HG03520 (cell line): Measurements from ENCODE around the gene CAMK2A.

Experiments
- ATAC-seq: cut with Tn5 transposase; IDR thresholded peaks from one replicate; pipeline ENCODE4 v1.9.1; 2021; ENCODE audit warnings: mild to moderate bottlenecking, moderate library complexity; ENCODE audit not compliant: unreplicated experiment

The CAMK2A gene

DNA sequence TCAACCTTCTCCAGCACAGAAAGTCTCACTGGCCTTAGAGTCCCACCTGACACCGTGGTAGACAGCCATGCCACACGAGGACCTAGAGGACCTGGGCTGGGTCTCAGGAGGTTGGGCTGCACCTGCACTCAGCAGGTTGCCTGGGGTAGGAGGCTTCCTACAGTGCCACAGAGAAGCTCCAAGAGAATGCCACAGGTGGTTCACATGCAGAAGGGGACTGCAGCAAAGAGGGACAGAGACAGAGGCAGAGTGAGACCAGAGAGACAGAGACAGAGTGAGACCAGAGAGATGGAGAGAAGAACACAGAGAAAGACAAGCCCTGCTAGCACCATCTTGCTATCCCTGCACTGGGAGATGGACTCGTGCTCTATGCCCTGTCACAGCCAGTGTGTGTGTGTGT, 5.7 kb downstream of the CAMK2A start:
- no peak for ATAC-seq

DNA sequence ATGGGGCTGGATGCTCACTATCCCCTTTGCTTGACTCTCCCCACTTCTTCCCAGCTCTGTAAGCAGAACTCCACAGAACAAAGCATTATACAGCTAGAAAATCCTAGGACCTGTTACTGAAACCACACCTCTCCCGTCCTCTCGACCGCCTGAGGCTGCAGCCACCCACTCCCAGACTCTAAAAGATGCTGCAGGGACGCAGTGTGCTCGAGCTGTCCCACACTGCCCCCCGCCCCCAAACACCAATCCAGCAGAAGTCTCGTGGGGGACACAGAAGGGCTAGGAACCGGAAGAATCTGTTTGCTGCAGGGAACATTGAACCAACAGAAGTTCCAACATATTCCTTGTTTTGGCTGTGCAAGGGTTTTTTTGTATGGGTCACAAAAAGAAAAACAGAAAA, 7.6 kb downstream of the CAMK2A start:
- ATAC-seq, result no peak

DNA sequence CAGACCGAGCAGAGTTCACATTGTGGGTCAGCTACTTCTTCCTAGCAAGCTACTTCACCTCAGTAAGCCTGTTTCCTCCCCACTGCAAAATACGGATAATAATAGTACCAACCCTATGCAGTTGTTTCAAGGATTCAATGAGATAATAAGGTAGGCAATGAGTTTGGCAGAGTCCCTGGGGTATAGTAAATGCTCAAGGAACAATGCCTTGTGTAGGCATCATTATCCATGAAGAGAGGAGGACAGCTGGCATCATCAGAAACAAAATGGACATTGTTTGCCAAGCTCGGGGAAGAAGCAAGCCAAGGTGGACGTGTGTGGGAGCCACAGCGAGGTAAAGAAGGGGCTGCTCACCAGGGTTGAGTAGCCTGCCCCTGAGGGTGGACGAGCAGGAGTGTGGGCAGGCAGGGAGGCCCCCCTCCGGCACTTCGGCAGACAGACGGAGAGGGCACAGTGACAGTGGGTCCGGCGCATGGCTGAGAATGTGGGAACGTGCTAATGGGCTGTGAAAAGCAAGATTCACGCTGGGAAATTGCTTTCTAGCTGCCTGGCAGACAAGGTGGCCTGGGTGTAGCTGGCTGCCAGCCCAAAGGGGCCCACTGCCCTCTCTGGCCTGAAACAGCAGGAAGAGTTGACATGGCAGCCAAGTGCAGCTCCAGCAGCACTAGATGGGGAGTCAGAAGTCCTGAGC, 10.1 kb downstream of the CAMK2A start:
- ATAC-seq, result no peak

DNA sequence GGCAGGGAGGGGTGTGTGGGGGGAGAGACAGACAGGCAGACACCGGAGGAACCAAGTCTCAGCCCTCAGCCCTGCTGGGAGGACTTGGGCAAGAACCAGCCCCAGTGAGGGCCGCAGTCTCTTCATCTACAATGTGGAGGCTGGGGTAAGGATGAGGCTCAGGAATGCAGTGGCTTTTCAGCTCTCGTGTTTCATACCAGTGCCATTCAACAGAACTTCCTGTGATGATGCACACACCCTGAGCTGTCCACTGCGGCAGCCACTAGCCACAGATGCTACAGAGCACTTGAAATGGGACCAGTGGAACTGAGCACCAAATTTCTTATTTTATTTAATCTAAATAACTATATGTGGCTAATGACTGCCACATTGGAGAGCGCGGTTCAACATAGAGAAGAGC, 10.7 kb downstream of the CAMK2A start:
- ATAC-seq, result no peak

DNA sequence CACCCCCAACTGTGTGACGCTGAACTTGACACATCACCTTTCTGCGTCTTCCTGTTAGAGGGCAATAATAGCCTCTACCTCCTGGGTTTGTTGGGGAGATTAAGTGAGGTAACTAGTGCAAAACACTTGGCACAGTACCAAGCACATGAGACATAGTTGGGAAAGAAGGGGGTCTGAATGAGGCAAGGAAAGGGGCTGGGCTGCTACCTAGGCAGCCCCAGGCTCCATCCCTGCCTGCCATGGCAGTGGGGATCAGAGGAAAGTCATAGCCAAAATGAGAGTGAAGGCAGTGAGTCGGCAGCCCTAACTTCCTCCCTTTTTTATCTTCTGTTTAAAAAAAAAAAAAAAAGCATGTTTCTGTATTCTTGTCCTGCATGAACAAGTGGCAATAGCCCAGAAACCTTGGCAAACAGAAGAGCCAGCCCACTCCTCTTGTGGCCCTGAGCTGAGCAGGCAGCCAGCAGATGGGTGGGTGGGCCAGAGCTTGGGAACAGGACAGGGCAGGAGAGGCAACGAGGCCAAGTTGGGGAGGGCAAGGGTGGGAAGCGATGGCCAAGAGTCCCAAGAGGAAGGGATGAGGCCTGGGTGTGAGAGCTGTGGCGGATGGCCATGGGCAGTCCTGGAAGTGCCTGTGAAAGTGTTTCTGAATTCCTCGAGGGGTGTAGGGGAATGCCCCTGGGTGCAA, 11.4 kb downstream of the CAMK2A start:
- ATAC-seq, result no peak

DNA sequence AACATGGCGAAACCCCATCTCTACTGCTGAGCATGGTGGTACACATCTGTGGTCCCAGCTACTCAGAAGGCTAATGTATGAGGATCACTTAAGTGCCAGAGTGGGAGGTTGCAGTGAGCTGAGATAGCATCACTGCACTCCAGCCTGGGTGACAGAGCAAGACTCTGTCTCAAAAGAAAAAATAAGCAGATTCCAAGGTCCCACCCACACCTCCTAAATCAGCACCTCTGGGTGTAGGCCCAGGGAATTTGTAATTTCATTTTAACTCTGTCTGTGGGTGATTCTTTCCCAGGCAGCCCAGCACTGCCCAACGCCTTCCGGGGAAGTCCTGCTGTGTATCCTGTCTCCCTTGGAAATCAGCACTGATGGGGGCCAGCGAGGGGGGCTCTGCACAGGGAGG, 12.5 kb downstream of the CAMK2A start:
- no peak for ATAC-seq

DNA sequence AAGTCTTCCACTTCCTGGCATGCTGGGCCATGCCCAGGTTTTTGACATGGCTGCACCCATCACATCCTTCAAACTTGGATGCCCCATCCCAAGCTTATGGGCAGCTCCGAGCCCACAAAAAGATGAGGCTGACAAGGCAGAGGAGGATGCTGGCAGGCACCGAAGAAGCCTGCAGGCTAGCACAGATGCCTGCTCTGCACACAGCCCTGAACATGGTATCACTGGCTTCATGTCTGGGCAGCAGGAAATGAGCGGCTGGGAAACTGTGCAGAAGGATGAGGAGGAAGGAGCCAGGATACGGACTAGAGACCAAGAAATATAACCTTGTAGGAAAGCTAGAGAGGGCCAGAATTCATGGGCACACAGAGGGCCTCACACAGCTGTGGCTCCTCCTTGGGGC, 14.8 kb downstream of the CAMK2A start:
- no peak for ATAC-seq

DNA sequence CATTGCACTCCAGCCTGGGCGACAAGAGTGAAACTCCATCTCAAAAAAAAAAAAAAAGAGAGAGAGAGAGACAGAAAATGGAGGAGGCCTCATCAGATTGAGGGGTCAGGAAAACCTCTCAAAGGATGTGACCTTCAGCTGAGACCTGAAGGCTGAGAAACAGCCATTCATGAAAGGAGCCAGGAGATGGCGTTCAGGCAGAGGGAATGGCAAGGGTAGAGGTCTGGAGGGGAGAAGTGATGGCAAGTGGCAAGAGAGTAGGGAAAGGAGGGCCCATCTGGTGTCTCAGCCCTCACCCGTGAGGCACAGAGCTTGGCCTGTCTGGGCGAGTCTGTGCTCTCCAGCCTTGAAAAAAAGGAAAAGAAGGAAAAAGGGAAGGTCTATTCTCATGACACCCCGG, 17.0 kb downstream of the CAMK2A start:
- no peak for ATAC-seq

DNA sequence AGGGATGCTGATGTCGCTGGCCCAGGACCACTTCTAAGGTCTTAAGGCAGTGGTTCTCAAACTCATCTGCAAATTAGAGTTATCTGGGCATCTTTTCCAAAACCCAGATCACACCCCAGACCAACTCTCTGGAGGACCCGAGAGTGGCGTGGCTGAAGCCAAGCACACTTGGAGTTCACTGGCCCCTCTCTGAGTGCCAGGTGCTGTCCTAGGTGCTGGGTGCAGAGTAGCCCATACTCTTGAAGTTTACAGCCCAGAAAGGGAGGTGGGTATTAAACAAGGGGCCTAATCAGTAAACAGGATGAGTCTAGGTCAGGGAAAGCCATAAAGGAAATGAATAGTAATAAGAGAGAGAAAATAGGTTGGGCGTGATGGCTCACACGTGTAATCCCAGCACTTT, 17.6 kb downstream of the CAMK2A start:
- ATAC-seq, result no peak

DNA sequence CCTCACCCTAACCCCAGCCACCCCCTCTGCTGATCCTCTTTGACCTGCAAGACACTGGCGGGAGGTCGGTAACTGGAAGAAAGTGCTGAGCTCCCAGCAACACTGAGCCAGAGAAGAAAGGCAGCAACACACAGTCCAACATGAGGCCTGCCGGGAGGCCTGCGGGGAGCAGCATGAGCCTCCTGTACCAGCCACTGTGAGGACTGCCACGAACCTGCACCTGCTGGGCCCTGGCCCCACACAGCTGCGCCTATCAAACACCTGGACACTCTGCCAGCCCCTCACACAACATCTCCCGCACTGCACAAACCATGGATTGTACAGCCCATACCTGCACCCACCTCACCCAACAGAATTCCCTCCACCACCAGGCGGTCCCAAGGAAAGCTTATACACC, 18.3 kb downstream of the CAMK2A start:
- ATAC-seq, result no peak

DNA sequence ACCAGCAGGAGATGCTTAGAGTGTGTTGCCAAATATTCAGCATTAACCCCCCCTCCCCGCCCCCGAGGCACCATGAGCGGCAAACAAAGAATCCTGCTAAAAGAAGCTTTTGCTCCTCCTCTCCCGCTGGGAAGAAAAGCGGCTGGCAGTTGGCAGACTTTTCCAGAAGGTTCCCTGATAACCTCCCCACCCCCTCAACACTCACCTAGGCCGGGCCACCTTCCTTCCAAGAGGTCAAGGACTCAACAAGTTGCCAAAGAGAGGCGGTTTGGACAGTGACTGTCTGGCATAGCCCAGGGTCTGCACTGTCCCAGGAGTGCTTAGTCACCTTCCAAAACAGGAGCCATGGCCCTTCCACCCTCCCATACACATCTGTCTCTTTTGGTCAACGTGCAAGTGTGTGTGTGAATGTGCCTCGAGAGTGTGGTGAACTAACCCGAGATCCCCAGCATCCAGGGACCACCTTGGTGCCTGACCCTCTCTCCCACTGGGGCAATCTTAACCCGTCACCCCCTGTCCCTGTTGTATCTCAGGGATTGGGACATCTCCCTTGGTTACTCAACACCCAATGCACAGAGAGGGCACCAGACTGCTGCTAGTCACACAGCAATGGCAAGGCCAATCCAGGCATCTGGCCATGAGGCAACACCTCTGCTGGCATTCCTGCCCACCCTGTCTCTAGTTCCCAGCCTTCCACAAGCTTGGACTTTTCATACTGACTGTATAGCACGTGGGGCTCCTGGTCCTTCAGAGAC, 18.9 kb downstream of the CAMK2A start:
- no peak for ATAC-seq

DNA sequence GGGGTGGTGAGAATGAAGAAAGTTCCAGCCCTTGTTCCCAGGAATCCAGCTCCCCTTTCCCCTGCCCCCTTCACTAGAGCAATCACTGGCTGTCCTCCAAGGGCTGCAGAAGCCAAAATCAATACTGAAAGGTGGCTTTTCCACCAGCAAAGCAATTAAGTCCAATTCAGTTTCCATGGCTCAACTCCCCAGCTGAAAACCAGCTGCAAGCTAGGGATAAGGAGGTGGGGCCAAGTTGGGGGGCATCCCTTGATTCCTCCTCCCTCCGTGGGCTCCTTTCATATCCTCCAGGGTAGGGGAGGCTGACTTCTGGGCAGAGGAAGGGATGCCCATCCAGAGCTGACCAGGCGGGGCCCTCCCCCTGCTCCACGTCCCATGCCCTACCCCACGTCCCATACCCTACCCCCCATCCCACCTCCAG, 22.7 kb downstream of the CAMK2A start:
- no peak for ATAC-seq

DNA sequence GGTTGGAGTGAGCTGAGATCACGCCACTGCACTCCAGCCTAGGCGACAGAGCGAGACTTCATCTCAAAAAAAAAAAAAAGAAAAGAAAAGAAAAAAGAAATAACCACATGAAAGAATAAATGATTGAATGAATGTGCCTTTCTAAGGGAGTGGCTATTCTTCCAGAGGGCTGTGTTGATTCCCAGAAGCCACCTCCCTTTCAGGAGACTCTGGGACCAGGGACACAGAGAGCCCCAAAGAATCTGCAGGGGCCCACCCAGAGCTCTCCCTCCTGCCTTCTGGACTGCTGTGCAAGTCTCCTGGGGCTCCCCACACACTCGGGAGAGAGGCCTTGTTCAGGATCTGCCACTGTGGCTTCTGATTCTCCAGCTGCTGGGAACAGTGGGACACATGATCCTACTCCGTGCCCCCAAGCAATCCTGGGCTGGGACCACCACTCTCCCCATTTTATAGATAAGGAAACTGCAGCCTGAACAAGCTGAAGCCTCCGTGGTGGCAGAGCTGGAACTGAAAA, 23.6 kb downstream of the CAMK2A start:
- no peak for ATAC-seq

DNA sequence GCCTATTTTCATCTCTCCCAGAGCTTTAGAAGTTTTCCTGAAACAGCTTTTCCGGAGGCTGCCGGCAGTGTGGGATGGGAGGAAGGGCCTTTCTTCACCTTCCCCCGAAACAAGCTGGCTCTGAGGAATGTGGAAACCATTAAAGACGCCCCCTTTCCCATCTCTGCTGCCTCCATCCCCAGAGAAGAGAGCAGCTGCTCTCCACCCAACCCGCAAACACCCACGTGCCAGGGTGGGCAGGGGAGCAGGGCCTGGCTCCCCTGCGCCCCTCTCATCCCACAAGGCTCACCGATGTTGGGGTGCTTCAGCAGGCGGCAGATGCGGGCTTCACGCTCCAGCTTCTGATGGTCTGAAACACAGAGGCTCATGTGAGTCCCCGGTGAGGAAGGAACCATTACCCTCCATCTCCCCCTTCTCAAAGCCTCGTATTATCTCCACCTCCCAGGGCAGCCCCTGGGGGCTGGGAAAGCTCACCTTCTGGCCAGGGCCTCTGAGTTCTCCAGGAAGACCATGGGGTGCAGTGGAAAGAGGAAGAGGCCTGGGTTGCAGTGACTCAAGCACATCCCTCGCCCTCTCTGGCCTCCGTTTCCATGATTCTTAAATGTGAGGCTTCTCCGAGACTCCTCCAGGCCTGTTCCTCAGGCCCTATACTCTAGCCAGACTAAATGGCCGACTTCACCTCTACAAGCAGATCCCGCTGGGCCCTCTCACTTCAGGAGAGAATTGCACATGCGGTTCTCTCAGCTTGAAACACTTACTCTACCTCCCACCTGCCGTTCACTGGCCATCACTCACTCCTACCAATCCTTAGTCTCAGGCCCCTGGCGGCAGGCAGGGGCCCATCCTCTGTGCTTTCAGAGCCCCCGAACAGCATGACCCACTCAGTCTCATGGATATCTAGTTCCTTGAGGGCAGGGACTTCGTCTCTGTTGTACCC, 24.6 kb downstream of the CAMK2A start:
- ATAC-seq, result no peak

DNA sequence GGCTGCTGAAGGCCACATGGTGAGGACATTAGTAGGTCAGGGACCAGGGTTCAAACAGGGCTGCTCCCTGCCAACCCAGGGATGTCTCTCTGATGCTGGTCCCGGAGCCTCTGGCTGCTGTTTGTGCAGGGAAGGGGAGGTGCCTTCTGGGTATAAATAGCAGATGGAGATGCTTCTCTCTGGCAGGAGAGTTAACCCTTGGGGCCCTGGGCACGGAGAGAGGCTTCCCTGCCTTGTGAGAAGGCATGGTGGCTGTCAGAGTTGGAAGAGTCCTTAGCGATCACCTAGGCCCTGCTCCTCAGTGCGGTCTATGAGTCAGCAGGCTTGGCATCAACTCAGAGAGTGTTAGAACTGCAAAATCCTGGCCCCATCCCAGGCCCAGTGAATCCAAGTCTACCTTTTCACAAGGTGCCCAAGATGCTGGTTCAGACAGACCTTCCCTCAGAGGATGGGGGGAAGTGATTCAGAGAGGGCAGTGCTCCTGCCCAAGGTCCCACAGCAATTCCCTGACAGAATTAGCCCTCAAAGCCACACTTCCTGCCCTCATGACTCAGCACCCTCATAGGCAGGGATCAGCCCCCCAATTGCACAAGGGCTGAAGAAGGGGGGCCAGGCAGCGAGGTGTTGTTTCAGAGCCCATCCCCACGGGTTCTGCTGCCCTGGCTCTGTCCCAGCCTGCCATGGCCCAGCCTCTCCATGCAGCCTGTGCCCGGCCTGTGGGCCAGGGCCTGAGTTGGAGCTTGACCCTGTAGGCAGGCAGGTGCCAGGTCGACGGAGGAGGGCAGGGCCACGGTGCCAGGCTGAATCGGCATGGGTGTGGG, 25.6 kb downstream of the CAMK2A start:
- no peak for ATAC-seq

DNA sequence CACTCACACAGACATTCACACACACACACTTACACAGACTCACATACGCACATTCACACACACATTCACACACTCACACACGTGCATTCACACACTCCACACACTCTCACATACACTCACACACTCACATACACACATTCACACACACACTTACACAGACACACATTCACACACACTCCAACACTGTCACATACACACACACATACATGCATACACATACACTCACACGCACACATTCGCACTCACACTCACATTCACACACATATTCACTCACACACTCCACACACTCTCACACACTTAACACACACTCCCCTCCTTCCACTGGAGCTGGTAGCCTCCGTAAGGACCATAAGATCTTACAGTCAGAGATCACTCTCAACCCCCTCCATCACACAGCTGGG, 26.2 kb downstream of the CAMK2A start:
- no peak for ATAC-seq

DNA sequence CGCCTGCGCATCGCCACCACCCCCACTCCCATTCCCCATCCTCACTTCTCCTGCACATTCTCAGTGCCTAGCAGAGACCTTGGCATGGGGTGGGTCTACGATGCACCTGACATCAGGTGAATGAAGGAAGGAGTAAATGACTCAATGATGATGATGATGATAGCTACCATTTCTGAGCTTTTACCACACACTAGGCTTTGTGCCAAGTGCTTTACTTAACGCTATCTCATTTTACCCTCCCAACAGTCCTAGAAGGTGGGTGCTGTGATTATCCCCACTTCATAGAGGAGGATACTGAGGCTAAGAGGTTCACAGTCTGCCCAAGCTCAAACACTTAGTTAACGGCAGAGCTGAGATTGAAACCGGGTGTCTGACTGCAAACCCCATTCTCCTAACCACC, 27.1 kb downstream of the CAMK2A start:
- no peak for ATAC-seq

DNA sequence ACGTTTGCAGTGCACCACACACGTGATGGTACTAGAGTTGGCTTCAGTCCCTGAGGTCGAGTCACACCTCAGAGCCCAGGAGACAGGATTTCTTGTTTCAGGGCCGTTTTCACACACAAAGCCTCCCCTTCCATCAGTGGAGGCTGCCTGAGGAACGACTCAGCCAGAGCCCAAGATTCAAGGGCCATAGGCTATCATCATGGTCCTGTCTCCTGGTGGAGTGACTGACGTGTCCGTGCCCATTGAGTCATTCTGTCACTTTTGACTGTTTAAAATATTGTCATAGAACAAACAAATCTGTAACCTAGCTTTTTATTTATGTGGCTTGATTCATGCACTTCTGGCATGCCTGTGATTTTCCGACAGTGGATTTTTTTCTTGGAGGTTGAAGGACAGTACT, 28.3 kb downstream of the CAMK2A start:
- no peak for ATAC-seq

DNA sequence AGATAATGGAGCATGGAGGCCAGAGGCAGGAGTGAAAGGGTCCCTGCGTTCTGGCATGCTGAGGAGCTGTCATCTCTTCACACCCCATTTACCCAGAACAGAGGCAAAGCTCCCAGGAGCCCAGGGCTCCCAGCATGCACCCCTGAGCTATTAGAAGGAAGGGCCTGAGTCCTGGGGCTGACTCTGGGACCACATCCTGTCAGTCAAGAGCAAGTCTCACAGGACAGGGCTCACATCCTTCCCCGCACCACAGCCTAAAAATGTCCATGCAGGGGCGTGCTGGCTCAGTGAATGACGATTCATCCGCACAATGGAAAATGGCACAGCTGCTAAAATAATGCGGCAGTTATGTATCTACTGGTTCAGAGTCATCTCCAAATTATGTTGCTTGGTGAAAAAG, 31.4 kb downstream of the CAMK2A start:
- ATAC-seq, result no peak

DNA sequence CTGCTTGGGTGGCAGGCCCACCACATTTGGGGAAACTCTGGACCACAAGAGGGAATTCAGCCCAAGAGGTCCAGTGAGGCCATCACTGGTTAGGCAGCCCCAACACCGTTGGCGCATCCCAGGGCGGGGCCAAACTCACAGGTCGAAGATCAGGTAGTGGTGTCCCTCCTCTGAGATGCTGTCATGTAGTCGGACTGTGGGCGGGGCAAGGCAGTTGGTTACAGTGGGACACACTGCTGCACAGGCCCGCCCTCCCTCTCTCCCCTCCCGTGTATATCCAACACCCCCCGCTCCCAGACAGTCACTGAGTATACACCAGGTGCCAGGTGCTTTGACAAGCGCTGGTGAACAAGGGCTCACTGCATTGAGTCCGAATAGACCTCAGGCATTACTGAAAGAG, 32.1 kb downstream of the CAMK2A start:
- ATAC-seq, result no peak
